SW 1271 (cell line): Measurements from ENCODE around the gene HS6ST2.
"Not testable (repeated sequence)": the region's sequence is repeated elsewhere in the genome, so short reads cannot be mapped to it uniquely, and the experiment has no call there.

Experiments used
- DNase-seq, 2 experiments: peaks; one replicate each; lab custom pipeline; 2025; lab: John Stamatoyannopoulos, UW

HS6ST2 gene

GRCh38 chrX:132940727-132941327 is 17.6 kb downstream of the HS6ST2 start:
- no peak for DNase-seq

- DNase-seq = no peak
Observed at GRCh38 chrX:132933170-132933569, 25.3 kb downstream of the HS6ST2 start.

DNA sequence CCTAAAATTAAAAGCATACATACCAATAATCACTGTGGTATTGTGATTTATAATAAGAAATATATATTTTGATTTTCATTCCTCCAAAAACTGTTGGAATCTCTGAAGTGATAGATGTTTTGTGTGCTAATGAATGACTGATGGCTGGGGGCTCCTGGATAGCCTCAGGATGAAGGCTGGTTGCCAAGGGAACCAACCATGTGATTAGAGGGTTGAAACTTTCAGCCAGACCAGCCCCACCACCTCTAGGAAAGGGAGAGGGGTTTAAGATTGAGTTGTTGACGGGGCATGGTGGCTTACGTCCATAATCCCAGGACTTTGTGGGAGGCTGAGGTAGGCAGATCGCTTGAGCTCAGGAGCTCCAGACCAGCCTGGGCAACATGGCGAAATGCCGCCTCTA is 34.0 kb downstream of the HS6ST2 start:
- no peak for DNase-seq

DNA sequence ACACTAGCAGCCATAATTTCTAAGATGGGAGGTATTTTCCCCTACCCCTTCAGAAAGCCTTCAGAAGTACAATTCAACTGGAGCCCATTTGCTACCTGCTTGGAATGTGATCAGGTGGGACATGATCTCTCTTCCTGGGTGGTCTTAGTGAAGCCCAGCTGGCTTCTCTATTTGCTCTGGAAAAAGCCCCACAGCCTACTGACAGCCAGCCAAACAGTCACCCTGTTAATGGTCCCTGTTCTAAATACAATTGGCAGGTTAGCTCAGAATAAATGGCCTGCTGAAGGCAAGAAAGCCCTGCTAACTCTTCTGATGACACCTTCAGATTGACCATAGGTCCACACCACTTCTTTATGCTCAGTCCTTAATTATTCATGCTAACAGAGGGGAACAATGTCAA is 39.9 kb downstream of the HS6ST2 start:
- no peak for DNase-seq

- no peak for DNase-seq
Observed at GRCh38 chrX:132916349-132916748, 42.1 kb downstream of the HS6ST2 start.

DNA sequence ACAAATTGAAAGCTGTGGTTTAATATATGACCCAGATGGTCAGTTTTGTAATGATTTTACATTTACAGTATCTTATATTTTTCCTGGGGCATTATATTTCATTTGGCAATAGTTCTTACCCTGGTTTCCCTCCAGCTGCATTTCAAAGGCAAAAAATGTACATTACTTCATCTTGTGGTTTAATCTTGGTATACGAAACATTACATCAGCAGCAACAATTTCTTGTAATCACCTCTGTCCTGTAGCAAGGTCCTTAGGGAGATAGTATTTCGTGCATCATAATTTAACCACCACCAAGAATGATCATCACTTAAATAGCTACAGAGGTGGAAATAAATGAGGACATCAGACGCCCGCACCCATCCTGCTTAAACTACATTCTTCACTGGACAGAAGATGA is 48.8 kb downstream of the HS6ST2 start:
- no peak for DNase-seq

- no peak for DNase-seq
Observed at GRCh38 chrX:132908891-132909290, 49.5 kb downstream of the HS6ST2 start.

GRCh38 chrX:132900633-132901293 is 57.7 kb downstream of the HS6ST2 start:
- DNase-seq = no peak

GRCh38 chrX:132887569-132887968 is 70.9 kb downstream of the HS6ST2 start:
- no peak for DNase-seq

GRCh38 chrX:132883358-132883915 is 75.0 kb downstream of the HS6ST2 start:
- no peak for DNase-seq

DNA sequence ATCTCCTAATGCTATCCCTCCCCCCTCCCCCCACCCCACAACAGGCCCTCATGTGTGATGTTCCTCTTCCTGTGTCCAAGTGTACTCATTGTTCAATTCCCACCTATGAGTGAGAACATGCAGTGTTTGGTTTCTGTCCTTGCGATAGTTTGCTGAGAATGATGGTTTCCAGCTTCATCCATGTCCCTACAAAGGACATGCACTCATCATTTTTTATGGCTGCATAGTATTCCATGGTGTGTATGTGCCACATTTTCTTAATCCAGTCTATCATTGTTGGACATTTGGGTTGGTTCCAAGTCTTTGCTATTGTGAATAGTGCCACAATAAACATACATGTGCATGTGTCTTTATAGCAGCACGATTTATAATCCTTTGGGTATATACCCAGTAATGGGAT is 77.7 kb downstream of the HS6ST2 start:
- DNase-seq = not testable (repeated sequence)

GRCh38 chrX:132877954-132878536 is 80.4 kb downstream of the HS6ST2 start:
- DNase-seq = no peak

DNA sequence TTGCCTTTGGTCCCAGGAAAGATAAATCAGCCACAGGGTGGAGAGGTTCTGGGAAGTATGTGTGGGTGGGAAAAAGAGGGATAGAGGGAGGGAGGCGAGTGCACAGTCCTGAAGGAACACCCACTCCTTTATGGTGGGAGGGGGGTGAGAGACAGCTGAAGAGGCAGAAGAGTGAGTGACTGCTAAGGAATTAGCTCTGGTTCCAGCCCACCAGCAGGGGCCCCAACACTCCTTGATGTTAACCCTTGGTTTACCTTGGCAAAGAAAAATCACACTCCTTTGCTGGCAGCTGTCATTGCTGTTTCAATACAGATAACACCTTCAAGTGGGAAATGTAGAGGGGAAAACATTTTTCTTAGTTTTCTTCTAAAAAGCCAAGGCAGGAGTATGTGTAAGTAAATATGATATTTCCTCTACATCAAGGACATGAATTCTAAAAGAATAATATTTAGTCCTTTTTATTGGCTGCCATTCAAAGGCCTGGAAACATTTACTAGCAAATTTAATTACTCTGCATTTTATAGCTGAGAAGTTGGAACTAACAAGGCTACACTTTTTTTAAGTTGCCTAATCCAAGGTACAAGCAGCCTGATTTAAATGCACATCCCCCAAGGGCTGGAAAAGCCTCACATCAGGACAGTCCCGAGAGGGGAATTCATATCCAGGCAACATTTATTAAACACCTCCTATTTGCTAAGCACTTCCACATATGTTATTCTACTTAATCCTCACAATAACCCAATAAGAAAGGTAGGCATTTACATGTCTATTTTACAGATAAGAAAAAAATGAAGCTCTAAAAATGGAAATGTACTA is 81.7 kb downstream of the HS6ST2 start:
- no peak for DNase-seq

GRCh38 chrX:132875650-132876522 is 82.5 kb downstream of the HS6ST2 start:
- no peak for DNase-seq

DNA sequence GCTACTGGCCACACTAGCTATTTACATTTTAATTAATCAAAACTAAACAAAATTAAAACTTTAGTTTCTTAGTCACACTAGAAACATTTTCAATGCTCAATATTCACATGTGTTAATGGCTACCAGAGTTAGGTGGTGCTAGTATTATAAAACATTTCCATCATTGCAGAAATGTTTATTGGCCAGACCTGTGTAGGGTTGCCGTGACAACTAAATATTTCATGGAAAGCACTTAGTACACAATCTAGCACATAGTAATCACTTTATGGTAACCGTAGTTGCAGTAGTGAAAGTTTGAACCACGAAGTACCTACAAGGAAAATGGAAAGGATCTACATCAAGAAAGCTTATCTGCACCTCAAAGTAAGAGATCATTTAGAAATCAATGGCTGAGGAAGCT is 95.9 kb downstream of the HS6ST2 start:
- DNase-seq = no peak

DNA sequence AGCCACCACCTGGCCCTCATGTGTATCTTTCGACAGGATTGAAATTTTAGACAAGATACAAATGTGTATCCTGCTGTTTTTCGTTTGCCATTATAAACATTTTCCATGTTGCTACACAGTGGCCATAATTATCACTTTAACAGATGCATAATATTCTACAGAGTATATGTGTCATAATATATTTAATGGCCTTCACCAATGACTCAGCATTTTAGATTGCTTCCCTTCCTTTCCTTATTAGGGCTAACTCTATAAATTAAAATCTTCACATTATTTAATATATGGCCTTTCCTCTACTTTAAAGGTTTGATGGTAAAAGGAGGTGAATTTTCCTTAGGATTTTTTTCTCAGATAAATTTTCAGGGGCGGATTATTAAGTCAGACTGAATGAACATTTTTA is 97.4 kb downstream of the HS6ST2 start:
- no peak for DNase-seq

DNA sequence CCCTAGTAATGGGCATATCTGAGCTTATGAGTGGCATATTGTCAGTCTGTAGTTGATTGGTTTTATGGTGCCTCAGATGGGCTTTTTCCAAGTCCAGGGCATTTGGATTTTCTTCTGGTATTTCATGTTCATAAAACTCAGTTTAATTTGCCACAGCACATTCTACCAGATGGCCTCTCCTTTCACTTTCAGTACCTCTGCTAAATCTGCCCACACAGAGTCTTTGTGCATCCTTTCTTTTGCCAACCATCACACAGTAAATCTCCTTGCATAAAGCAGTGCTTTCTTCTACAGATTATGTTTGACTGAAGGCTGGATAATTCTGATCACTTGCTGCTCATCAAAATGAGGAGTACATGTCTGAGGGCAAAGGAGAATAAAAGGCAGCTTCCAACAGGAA is 98.2 kb downstream of the HS6ST2 start:
- no peak for DNase-seq

DNA sequence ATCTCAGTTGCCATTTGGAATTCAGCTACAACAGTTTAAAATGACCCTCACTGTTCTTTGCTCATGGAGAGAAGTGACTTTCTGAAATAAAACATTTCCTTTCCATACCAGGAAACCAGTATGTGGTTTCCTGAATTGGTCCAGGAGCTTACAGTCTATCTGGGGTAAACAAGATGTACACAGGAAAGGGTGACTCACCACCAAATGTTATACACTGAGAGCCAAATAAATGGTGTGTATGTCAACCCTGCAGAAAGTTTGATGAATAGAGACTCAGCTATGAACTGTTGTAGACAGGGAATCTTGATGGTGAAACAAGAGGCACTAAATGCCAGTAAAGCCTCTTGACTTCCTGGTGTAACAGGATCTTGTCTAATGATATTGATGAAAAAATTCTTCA is 100.4 kb downstream of the HS6ST2 start:
- DNase-seq = no peak

DNA sequence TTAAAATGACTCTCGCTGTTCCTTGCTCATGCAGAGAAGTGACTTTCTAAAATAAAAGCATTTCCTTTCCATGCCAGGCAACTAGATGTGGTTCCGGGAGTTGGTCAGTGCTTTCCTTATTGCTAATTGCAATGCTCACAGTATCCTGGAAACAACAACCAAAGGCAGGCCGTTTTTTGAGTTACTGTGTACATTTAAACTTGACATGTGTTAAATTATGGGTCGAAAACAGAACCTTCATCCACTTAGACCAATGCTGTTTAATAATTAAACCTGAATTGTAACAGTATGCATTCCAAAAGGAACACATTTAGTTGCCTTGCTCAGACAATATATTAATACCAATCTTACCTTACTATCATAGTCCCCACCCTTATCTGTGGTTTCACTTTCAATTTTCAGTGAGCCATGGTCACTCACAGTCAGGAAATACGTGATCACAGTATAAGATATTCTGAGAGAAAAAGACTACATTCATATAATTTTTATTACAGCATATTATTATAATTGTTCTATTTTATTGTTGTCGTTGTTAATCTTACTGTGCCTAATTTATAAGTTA is 102.6 kb downstream of the HS6ST2 start:
- DNase-seq = no peak

GRCh38 chrX:132853040-132853439 is 105.4 kb downstream of the HS6ST2 start:
- no peak for DNase-seq

DNA sequence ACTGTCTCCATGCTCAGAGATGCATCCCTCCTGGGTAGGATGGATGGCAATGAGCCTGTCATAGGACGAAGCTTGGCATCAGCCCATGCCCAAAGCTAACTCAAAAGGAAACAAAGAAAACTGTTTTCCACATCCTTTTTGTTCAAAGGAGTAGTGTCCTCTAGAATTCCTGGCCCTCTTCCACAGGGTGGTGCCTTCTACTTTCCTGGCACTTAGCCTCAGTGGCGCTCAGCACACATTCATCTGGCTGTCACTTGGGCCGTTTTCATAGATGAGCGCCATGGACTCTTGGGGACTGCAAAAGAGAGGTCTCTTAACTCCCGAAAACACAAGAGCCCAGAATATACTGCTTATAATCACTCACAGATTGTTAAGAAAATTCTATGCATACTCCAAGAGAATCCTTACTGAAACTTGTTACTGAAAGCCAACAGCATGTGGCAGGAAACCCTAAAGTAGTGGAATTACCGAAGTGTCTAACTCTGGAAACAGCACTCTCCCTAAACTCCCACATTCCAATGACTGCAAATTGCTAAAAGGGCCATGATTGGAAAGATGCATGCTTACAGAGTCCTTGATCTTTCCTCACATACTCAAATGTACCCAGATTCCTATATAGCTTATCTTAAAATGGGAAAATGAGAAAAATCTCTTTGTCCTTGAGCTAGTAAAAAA is 110.0 kb downstream of the HS6ST2 start:
- no peak for DNase-seq
